GM18502 (cell line): ENCODE measurements around the gene TRAPPC14.
A peak's percentile ranks its signal among the peaks of the same experiment; 100 is the strongest.

Experiments used
- ATAC-seq: cut with Tn5 transposase; IDR thresholded peaks from one replicate; pipeline ENCODE4 v1.9.1; 2021; ENCODE audit warnings: mild to moderate bottlenecking; ENCODE audit not compliant: unreplicated experiment, poor library complexity

The TRAPPC14 gene

DNA sequence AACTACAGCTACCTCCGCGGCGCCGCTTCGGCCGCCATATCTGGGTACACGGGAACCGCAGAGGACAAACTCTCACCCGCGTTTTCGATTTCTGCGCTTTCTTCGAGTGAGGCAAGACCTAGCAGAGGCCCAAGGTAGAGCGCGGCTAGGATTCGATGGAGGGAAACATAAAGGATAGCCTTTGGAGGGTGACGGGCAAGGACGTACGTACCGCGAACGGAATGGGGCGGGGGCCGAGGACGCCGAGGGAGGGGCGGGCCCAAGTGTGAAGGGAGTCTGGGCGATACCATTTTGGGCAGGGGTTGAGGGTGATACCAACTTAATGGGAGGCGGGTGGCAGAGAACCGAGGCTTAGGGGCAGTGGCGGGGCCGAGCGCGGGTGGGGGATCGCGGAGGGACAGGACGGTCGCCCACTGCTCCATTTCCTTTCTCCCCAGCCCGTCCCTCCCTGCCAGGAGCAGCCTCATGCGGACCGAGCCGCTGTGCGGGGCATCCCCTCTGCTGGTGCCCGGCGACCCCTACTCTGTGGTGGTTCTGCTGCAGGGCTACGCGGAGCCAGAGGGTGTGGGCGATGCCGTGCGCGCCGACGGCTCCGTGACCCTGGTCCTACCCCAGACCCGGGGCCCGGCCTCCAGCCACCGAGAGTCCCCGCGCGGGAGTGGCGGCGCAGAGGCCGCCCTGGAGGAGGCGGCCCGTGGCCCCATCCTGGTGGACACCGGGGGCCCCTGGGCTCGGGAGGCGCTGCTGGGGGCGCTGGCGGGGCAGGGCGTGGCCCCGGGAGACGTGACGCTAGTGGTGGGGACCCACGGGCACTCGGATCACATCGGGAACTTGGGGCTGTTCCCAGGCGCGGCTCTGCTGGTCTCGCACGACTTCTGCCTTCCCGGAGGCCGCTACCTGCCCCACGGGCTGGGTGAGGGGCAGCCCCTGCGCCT lies 31.3 kb downstream of the TRAPPC14 start, which contains the start of gene MBLAC1:
TSS of gene MBLAC1 (plus strand) at position 37 of the 935 bp plus-strand sequence. CDS start at position 466, 429 bp downstream.
- peak; percentile 68 for ATAC-seq

DNA sequence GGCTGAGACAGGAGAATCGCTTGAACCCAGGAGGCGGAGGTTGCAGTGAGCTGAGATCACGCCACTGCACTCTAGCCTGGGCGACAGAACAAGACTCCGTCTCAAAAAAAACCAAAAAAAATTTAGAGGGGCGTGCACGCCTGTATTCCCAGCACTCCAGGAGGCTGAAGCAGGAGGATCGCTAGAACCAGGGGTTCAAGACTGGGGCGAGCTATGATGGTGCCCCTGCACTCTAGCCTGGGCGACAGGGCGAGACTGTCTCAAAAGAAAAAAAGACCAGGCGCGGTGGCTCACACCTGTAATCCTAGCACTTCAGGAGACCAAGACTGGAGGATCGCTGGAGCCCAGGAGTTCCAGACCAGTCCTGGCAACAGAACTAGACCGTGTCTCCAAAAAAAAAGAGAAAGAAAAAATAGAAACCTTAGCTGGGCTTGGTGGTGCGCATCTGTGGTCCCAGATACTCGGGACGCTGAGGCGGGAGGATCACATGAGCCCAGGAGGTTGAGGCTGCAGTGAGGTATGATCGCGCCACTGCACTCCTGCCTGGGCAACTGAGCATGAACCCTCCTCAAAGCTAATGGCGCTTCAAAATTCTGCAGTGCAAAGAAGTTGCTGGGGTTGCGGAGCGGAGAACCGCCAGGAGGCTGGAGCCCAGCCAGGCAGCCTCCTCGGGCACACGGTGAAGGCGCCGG lies 32.1 kb downstream of the TRAPPC14 start:
- ATAC-seq = peak; percentile 2

DNA sequence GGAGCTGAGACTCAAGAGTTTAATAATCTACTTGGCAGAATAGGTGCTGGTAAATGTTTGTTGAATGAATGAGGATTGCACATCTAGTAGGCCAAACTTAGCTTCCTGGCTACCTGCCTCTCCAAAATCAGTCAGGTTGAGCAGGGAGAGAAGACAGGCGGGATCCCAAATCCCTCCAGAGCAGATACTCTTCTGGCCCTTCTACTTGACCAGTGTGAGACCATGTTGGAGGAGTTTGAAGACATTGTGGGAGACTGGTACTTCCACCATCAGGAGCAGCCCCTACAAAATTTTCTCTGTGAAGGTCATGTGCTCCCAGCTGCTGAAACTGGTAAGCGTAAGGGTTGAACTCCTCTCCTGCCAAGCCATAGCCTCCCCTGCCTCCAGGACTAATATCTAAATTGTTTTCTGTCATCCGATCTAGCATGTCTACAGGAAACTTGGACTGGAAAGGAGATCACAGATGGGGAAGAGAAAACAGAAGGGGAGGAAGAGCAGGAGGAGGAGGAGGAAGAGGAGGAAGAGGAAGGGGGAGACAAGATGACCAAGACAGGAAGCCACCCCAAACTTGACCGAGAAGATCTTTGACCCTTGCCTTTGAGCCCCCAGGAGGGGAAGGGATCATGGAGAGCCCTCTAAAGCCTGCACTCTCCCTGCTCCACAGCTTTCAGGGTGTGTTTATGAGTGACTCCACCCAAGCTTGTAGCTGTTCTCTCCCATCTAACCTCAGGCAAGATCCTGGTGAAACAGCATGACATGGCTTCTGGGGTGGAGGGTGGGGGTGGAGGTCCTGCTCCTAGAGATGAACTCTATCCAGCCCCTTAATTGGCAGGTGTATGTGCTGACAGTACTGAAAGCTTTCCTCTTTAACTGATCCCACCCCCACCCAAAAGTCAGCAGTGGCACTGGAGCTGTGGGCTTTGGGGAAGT lies 34.0 kb downstream of the TRAPPC14 start:
- no peak for ATAC-seq

DNA sequence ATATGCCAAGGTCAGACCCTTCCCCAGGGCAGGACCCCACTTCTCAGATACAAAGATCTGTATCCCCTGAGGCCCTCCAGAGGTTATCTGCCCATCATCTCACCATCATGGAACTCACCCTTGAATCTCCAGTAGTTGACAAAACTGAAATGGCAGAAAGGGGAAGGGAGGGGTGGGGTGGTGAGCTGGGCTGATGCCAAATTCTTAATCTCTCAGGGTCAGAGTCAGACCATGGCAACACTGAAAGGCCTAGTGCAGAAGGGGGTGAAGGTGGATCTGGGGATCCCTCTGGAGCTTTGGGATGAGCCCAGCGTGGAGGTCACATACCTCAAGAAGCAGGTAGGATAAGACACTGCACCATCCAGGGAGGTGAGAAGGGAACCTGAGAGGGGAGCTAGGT lies 36.0 kb downstream of the TRAPPC14 start:
- no peak for ATAC-seq

DNA sequence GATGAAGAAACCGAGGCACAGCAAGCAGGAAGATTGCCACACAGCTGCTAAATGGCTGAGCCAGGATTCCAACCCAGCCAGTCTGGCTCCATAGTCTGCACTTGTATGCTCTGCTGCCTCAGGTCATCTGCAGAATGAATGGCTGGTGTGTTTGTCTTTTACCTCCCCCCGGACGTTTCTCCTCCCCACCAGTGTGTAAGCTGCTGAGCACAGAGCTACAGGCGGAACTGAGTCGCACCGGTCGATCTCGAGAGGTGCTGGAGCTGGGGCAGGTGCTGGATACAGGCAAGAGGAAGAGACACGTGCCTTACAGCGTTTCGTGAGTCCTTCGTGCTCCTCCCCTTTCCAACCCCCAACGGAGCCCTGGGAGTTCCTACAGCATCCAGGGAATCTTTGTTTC lies 36.5 kb downstream of the TRAPPC14 start:
- ATAC-seq = no peak

DNA sequence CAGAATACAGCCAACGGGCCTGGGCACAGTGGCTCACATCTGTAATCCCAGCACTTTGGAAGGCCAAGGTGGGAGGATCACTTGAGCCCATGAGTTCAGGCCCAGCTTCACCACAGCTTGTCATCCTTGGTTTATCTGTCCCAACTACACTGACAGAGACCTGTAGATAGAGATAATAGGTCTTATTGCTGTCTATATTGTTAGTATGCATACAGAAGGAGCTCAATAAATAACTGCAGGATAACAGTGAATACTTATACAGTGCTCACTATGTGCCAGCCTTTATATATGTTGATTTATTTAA lies 37.8 kb downstream of the TRAPPC14 start:
- ATAC-seq = no peak

DNA sequence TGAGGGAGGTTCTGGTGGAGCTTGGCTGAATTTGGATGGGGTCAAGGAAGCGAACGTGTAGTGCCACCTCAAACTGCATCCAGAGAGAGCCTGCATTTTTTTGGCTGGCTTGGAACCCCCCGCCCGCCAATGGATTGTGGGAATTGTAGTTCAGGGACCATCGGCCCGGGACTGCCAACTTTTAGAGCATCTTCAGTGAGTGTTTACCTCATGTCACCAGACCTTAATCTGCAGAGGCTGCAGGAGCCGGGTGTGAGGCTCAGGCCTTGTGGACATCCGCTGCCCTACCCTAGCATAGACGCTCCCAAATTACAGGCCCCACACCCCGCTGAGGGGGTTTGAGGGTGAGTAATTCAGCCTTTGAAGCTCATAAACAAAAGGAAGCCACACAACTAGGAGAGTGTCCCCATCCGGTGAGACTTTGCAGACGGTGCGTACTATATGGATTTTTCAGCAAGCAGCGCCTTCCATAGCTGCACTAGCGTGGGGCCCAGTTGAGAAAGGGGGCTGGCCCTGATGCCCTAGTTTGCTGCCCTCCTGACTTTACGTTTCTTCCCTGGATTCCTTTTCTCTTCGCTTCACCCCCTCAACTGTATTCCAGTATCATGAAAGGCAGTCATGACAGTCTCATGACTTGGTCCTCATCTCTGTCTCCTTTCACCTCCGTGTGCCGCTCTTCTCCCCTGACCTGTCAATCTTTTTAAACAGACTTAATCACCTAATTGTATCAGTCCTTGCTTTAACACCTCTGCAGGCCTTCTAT lies 38.4 kb downstream of the TRAPPC14 start:
- ATAC-seq = peak; percentile 33

DNA sequence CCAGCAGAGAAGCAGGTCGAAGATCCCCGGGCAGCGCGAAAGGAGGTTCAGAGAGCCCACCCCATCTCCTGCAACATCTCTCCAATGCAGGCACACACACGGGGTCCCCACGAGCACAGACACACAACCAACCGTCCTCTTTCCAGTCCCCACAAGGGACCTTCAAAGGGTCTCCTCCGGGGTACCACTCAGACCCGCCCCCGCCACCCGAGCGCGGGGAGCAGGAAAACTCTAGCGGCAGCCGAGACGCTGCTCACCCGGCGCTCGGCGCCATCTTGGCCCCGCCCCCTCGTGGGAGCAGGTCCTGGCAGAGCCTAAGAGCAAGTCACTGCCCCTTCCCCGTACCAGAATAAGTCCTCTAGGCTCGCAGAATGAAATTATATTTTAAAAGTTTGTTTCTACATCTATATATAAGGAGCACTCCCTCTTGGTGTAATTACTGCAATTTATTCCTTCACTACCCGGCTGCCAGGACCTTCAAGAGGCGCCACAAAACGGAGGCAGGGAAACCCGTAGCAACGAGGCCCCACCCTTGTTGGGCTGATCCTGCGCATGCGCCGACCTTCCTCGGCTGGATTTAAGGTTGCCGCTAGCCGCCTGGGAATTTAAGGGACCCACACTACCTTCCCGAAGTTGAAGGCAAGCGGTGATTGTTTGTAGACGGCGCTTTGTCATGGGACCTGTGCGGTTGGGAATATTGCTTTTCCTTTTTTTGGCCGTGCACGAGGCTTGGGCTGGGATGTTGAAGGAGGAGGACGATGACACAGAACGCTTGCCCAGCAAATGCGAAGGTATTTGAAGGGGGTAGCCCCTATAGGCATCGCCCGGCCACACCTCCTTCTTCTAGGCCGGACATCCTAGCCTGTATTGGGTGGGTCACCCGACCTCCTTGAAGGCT lies 39.2 kb downstream of the TRAPPC14 start, which contains the start of the genes CNPY4 and TAF6:
TSS of gene CNPY4 (plus strand) at position 563 of the 898 bp plus-strand sequence. CDS start at position 674, 111 bp downstream.
TSS of gene TAF6 (minus strand) at position 287 of the 898 bp plus-strand sequence. CDS start 5,149 bp downstream, outside the sequence.
- ATAC-seq = peak; percentile 77

DNA sequence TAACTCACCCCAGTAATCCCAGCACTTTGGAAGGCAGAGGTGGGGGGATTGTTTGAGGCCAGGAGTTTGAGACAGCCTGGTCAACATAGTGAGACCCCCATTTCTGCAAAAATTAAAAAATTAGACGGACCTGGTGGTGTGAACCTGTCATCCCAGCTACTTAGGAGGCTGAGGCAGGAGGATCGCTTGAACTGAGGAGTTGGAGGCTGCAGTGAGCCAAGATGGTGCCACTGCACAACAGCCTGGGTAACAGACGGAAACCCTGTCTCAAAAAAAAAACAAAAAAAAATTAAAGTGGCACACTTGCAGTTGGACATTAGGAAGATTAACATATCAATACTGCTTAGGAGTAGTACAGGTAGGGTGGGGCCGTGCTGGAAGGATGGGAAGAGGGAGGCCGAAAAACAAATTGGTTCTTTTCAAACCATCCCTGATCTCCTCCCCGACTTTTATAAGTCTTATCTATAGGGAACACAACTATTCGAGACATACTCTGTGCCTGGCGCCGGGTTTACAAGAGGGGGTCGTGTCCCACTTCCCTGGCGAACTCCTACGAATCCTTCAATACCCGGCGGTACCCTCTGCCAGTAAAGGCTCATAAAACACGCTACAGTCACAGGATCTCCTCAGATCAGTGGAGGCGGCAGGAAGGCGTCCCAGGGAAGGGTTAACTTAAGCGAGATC lies 40.0 kb downstream of the TRAPPC14 start:
- no peak for ATAC-seq

DNA sequence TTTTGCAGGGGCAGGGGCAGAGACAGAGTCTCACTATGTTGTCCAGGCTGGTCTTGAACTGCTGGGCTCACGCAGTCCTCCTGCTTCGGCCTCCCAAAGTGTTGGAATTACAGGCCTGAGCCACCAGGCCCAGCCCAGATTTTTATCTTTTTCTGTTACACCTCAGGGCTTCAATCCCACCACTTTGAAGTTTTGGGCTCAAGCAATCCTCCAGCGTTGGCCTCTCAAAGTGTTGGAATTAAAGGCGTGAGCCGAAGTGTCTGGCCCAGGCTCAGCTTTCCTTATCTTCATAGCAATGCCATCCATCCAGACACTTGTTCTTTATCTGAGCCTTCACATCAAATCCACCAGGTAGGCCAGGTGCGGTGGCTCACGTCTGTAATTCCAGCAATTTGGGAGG lies 43.5 kb downstream of the TRAPPC14 start:
- ATAC-seq = no peak

DNA sequence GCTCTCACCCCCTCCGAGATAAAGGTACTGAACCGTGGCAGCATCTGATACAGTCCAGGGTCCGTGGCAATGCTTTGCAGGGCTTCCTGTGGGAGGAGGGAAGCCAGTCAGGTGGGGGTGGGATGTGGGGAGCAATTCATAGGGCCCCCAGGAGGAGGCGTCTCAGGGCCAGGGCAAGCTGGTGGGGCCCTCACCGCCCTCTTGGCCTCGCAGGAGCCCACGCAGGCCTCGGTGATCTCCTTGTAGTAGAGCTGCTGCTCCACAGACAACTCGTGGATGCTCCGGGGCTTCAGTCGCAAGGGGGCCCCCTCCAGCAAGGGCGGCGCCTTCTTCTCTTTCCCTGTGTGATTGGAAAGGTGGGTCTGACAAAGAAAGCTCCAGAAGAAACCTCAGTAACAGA lies 46.6 kb downstream of the TRAPPC14 start:
- ATAC-seq = no peak

DNA sequence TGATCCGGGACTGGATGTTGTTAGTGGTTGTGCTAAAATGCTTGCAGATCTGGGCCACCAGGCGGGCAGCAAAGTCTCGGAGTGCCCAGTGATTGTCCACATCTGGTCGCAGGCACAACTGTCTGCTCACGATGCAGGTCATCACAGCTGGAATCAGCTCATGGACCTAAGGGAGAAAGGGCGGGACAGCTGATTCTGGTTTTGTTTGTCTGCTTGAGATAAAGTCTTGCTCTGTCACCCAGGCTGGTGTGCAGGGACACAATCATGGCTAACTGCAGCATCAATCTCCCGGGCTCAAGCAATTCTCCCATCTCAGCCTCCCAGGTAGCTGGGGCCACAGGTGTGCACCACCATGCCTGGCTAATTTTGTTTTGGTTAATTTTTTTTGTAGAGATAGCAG lies 47.4 kb downstream of the TRAPPC14 start:
- no peak for ATAC-seq

DNA sequence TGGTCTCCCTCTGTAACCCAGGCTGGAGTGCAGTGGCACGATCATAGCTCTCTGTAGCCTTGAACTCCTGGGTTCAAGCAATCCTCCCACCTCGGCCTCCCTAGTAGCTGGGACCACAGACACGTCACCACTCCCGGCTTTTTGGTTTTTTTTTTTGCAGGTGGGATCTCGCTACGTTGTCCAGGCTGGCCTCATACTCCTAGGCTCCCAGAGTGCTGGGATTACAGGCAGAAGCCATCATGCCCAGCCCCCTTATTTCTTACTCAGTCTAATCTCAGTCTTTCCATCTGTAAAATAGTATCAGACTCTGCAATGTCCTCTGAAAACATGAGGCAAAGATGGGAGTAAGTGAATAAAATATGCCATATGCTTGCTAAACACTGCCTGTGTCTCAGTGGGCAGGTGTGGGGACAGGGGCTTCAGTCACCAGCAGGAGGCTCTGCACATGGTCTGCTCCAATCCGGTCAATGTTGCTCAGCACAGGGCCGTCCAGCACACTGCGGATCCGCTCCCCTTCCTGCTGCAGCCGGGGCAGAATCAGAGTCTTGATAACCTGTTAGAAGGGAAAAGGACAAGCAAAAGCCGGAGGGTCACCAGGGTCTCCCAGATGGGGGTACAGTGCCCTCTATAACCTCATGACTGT lies 48.9 kb downstream of the TRAPPC14 start:
- no peak for ATAC-seq

DNA sequence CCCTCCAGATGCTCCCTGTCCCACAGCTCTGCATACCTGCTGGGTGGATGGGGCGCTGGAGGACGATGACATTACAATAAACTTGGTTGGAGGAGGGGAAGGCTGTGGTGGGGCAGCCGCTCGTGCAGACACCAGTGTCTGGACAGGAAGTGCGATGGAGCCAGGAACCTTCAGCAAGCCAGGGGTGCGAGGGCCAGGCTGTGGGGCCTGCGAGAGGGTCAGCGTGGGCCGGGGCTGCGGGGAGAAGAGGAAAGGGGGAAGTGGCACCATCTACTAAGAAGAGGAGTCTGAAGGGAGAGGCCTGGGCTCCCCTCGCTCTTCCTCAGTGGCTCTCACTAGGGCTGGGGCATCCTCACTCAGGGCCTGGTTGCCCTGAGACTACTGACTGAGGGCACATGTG lies 50.6 kb downstream of the TRAPPC14 start:
- no peak for ATAC-seq

DNA sequence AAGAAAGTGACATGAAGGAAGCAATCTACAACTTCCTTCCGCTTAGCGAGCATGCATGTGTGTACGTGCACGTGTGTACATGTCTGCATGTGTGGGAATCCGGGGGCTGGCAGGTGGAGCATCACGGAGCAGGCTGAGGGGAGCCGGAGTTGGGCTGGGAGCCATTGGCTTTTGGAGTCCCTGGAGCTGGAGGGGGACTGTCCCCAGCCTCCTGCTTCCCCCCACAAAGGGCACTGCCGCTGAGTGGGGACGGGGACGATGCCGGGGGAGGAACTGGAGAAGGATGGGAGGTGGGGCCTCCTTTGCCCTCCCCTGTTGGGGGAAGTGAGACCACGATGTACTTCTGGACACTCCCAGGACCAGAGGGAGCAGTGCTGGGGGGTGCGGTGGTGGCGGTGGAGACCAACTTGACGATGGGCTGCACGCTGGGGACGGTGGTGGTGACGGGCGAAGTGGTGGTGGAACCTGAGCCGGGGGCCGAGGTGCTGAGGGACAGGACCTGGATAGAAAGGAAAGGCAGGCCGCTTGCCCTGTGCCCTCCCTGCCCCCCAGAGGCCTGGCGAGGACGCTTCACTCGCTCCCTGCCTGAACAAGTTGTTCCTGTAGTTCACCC lies 51.3 kb downstream of the TRAPPC14 start:
- no peak for ATAC-seq

DNA sequence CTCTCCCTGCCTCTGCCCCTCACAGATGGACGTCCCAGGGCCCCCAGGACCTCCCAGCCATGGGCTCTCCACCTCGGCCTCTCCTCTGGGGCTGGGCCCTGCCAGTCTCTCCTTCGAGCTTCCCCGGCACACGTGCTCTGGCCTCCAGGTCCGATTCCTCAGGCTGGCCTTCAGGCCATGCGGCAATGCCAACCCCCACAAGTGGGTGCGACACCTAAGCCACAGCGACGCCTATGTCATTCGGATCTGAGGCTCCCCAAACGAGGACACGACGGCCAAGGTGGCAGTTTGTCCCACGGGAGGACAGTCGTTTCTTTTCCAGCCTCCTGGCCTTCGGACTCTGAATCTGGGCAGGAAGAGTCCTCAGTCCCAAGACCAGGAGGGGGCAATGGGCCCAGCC lies 51.9 kb downstream of the TRAPPC14 start:
- ATAC-seq = no peak

DNA sequence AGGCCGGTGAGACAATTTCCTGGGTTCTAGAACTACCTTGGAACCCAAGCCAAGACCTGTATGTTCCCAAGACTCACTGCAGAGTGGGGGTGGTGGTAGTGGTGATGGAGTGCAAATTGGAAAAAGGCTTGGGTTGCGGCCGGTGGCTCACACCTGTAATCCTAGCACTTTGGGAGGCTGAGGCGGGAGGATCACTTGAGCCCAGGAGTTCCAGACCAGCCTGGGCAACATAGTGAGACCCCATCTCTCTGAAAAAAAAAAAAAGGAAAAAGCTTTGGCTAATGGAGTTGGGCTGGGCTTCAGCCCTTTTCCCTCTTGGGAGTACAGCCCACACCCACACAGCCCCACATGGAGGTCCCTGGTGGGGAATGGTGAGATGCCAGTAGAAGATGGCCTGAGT lies 53.0 kb downstream of the TRAPPC14 start:
- no peak for ATAC-seq
